ENCODE results near the gene EMP3.

DNA sequence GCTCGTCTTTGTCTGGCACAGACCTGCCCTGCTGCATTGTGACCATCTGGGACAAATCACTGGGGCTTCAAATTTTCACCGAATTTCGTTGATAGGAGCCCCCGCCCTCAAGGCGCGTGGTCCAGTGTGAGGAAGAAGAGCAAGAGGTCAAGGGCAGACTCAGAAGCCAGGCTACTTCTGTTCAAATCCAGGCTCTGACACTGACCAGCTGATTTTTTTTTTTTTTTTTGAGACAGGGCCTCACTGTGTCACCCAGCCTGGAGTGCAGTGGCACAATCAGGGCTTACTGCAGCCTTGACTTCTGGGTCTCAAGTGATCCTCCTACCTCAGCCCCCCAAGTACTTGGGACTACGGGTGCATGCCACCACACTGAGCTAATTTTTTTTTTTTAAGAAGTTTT lies 46.0 kb downstream of the EMP3 start:
- TF ChIP-seq CTCF (IDR thresholded peaks at IDR 0.05) (no peak), POLR2A (IDR thresholded peaks at IDR 0.05) (no peak)

All from upper lobe of left lung (tissue), 4 donors.